GM10266 (cell line): ENCODE measurements around the gene ZDHHC4.
"Not testable (repeated sequence)": the region's sequence is repeated elsewhere in the genome, so short reads cannot be mapped to it uniquely, and the experiment has no call there.

Source experiments
- DNase-seq: peaks from one replicate; pipeline ENCODE4 v3.0.0; 2012; ENCODE audit errors: extremely low spot score
- CTCF ChIP-seq: IDR thresholded peaks from 2 replicates; pipeline ENCODE4 v1.5.1; 2012; ENCODE audit warnings: mild to moderate bottlenecking, low read depth; ENCODE audit not compliant: control insufficient read depth, insufficient read depth; ENCODE audit errors: missing control alignments

Gene ZDHHC4

GRCh38 chr7:6563936-6564770, 13.1 kb upstream of the ZDHHC4 start:
- DNase-seq: no peak
- no peak for TF ChIP-seq CTCF

- no peak for TF ChIP-seq CTCF
- no peak for DNase-seq
Measured at GRCh38 chr7:6565655-6566054, 11.6 kb upstream of the ZDHHC4 start.

- TF ChIP-seq CTCF: no peak
- DNase-seq: no peak
Measured at GRCh38 chr7:6567886-6568285, 9.4 kb upstream of the ZDHHC4 start.

- peak; percentile 15 for DNase-seq
- no peak for TF ChIP-seq CTCF
Measured at GRCh38 chr7:6571160-6571779, 6.0 kb upstream of the ZDHHC4 start.

GRCh38 chr7:6575281-6576023, 1.8 kb upstream of the ZDHHC4 start:
- TF ChIP-seq CTCF: no peak
- DNase-seq: no peak

- no peak for TF ChIP-seq CTCF
- no peak for DNase-seq
Measured at GRCh38 chr7:6576024-6576866, 1.0 kb upstream of the ZDHHC4 start.

GRCh38 chr7:6576867-6577368, 336 bp upstream of the ZDHHC4 start:
- not testable (repeated sequence) for DNase-seq
